AG04449 (cell line): ENCODE measurements around the gene RMND1.

ENCODE experiments used
- CTCF ChIA-PET: fragments of 350-600 bp; formaldehyde crosslinking; extraction: SDS; loops from one replicate; lab custom pipeline; 2021; ENCODE audit warnings: antibody characterized with exemption; lab: Yijun Ruan, JAX
- POLR2A ChIA-PET: fragments of 400-600, 350-600 bp; formaldehyde crosslinking; extraction: SDS; loops from one replicate; lab custom pipeline; 2020; ENCODE audit warnings: antibody characterized with exemption, inconsistent platforms; lab: Yijun Ruan, JAX
- DNase-seq: peaks from one replicate; pipeline ENCODE4 v3.0.0-alpha.2; 2010; ENCODE audit warnings: low read depth, low spot score
- H3K4me3 ChIP-seq: 2 replicates; pipeline ENCODE4 v1.5.1; 2011; ENCODE audit warnings: low read depth, mild to moderate bottlenecking, control low read depth, low read length
- TF ChIP-seq, protein P1 (sequence below): IDR thresholded peaks from one replicate; pipeline ENCODE4 v1.5.1; 2011; ENCODE audit warnings: mild to moderate bottlenecking, moderate library complexity, low read length, control low read depth, inconsistent platforms; ENCODE audit not compliant: insufficient read depth; ENCODE audit errors: missing control alignments

The RMND1 gene

DNA sequence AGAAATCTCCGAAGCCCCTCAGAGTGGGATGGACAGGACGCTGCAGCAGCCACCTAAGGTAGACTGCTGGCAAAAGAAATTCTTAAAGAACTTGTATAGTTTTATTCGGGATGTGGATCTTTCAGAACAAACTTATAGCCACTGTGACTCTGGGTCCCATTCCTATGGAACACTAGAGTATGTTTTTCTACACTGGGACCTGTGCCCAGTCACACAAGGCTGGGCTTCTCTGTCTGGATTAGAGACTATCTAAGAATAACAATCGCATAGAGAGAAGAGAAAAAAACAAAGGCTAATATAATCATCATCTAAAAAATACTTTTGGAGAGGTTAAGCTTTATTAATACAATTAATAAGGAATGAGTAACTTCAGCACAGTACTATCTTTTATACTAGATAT lies 28.9 kb downstream of the RMND1 start:
- ChIA-PET CTCF (interaction anchor here (4.2 kb wide), 1 partner anchor 17 kb away, joined by 19 read pairs; no protein-coding TSS in a partner anchor), POLR2A (no interaction called here)
- H3K4me3 ChIP-seq = no peak overlapping the region
- TF ChIP-seq, protein P1, sequence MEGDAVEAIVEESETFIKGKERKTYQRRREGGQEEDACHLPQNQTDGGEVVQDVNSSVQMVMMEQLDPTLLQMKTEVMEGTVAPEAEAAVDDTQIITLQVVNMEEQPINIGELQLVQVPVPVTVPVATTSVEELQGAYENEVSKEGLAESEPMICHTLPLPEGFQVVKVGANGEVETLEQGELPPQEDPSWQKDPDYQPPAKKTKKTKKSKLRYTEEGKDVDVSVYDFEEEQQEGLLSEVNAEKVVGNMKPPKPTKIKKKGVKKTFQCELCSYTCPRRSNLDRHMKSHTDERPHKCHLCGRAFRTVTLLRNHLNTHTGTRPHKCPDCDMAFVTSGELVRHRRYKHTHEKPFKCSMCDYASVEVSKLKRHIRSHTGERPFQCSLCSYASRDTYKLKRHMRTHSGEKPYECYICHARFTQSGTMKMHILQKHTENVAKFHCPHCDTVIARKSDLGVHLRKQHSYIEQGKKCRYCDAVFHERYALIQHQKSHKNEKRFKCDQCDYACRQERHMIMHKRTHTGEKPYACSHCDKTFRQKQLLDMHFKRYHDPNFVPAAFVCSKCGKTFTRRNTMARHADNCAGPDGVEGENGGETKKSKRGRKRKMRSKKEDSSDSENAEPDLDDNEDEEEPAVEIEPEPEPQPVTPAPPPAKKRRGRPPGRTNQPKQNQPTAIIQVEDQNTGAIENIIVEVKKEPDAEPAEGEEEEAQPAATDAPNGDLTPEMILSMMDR = no peak
- no peak for DNase-seq

DNA sequence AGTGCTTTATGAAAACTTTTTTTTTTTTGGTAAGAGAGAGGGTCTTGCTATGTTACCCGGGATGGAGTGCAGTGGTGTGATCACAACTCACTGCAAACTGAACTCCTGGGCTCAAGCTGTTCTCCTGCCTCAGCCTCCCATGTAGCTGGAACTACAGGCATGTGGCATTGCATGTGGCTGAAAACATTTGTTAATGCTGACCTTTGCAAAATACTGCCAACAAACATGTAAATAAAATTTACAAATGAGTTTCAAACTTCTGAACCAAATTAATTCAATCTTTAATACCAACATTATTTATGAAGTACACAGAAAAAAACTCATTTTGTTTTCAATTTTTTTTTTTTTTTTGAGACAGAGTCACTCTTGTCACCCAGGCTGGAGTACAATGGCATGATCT lies 34.4 kb downstream of the RMND1 start:
- CTCF ChIA-PET = interaction anchor here (1.4 kb wide), 1 partner anchor 13 kb away, joined by 3 read pairs; no protein-coding TSS in a partner anchor

DNA sequence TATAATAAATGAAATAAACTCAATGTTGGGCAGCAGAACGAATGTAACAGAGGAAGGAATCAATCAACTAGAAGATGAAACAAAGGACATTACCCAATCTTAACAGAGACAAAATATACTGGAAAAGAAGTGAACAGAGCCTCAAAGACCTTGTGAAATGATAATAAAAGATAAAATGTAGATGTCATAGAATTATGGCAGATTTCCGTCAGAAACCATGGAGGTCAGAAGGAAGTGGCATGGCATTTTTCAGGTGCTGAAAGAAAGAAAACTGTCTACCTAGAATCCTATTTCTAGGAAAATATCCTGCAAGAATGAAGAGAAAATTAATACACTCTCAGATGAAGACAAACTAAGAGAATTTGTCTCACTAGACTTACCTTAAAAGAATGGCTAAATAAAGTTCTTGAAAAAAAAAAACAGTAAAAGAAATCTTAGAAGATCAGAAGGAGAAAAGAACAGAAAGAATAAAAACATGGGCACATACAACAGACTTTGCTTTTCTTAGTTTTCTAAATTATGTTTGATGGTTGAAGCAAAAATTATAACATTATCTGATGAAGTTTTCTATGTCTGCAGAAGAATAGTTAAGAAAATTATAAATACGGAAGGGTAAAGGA lies 37.2 kb downstream of the RMND1 start:
- ChIA-PET CTCF (no interaction called here), POLR2A (no interaction called here)
- TF ChIP-seq, protein P1 = no peak
- DNase-seq = no peak
- H3K4me3 ChIP-seq = no peak overlapping the region

More for the DNA sequence above, 34.4 kb downstream of the RMND1 start:
- TF ChIP-seq, protein P1 = no peak
- no peak overlapping the region for H3K4me3 ChIP-seq
- POLR2A ChIA-PET = no interaction called here
- no peak for DNase-seq

DNA sequence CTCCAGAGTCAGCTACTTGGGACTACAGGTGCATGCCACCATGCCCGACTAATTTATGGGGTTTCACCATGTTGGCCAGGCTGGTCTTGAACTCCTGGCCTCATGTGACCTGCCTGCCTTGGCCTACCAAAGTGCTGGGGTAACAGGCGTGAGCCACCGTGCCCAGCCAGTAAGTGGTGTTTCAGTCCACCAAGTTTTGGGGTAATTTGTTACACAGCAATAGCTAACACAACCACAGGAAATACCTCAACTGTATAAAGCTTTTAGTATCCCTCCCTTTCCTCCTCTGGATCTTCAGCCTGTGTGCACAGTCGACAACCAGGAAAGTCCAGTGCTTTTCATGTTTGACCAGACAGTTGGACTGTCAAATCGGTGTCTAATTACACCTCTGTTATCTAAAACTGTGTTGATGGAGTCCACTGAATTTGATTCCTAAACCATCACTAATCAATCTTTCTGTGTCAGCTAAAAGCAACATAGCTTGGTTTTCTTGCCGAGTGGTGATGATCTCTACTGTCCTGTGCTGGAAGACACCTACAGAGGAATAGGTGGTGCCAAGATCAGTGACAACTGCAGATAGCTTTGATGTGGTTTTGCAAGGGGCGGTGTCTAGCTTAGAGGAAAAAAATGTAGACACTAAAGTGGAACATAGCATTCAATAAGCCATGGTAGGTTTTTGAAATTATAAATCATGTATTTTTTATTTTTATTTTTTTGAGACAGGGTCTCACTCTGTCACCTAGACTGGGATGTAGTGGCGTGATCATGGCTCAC lies 38.4 kb downstream of the RMND1 start:
- no peak for DNase-seq
- TF ChIP-seq, protein P1 = no peak
- POLR2A ChIA-PET = no interaction called here
- no peak overlapping the region for H3K4me3 ChIP-seq
- CTCF ChIA-PET = interaction anchor here (0.8 to 1.3 kb wide), 3 partner anchors 8 to 522 kb away, joined by 3 to 8 read pairs (median 3); no protein-coding TSS in a partner anchor

DNA sequence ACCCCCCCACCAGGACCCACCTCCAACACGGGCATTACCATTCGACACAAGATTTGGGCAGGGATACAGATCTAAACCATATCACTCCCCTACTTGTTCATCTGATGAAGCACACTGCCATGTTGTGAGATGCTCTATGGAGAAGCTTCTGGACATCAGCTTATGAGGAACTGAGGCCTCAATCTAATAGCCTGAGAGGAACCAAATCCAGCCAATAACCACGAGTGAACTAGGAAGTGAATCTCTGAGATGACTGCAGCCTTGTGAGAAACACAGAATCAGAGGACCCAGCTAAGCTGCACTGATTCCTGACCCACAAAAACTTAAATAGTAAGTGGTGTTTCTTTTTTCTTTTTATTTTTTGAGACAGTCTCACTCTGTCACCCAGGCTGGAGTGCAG lies 39.0 kb downstream of the RMND1 start:
- DNase-seq = no peak
- H3K4me3 ChIP-seq = no peak overlapping the region
- TF ChIP-seq, protein P1 = no peak
- ChIA-PET POLR2A (no interaction called here), CTCF (interaction anchor here (0.8 to 1.3 kb wide), 2 partner anchors 8 to 521 kb away, joined by 3 to 8 read pairs; no protein-coding TSS in a partner anchor)

DNA sequence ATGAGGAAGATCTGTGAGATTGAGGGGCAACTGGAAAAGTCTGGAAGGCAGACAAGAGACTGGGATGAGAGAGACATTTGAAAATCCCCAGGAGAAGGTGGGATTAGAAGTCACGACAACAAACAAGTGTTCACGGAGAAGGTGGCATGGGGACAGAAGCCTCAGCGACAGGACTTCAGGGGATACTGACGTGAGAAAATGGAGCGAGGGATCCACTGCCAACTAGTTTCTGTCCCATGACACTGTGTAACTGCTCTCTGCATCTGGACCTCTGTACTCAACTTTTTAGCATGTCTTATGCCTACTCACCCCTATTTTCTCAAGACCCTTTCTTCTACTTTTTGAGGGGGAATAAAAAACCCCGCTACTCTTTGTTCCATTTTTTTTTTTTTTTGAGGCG lies 42.2 kb downstream of the RMND1 start:
- ChIA-PET POLR2A (no interaction called here), CTCF (interaction anchor here (1.2 kb wide), 1 partner anchor 518 kb away, joined by 4 read pairs; no protein-coding TSS in a partner anchor)
- H3K4me3 ChIP-seq = no peak overlapping the region
- TF ChIP-seq, protein P1 = no peak
- no peak for DNase-seq
